SKM-1 (cell line): Measurements from ENCODE around the gene ABHD2.
A peak's percentile ranks its signal among the peaks of the same experiment; 100 is the strongest.
"Not testable (repeated sequence)": the region's sequence is repeated elsewhere in the genome, so short reads cannot be mapped to it uniquely, and the experiment has no call there.

Experiments
- DNase-seq: peaks from one replicate; lab custom pipeline; 2025; ENCODE audit not compliant: unreplicated experiment; lab: John Stamatoyannopoulos, UW

ABHD2 gene

GRCh38 chr15:89217686-89218376 lies 129.6 kb downstream of the ABHD2 start:
- DNase-seq, result no peak

GRCh38 chr15:89218531-89218930 lies 130.3 kb downstream of the ABHD2 start:
- DNase-seq, result no peak

- DNase-seq, result no peak
These were observed 133.3 kb downstream of the ABHD2 start, which contains the start of gene RLBP1 for GRCh38 chr15:89221543-89221942. RLBP1 (minus strand) TSS chr15:89221579; CDS start chr15:89218975, 2,604 bp downstream.

- DNase-seq, result no peak
These were observed 137.3 kb downstream of the ABHD2 start for GRCh38 chr15:89225588-89225987.

GRCh38 chr15:89226359-89227221 lies 138.3 kb downstream of the ABHD2 start:
- DNase-seq, result no peak

- no peak for DNase-seq
These were observed 139.2 kb downstream of the ABHD2 start for GRCh38 chr15:89227425-89227824.

- no peak for DNase-seq
These were observed 142.0 kb downstream of the ABHD2 start for GRCh38 chr15:89230277-89230676.

GRCh38 chr15:89231832-89232231 lies 143.6 kb downstream of the ABHD2 start:
- no peak for DNase-seq

GRCh38 chr15:89239883-89240810 lies 151.9 kb downstream of the ABHD2 start:
- DNase-seq, result not testable (repeated sequence)

- no peak for DNase-seq
These were observed 154.9 kb downstream of the ABHD2 start for GRCh38 chr15:89243046-89243690.

GRCh38 chr15:89243691-89244573 lies 155.7 kb downstream of the ABHD2 start, which contains the start of gene FANCI:
FANCI (plus strand) TSS chr15:89243979; CDS start chr15:89247648, 3,669 bp downstream.
- DNase-seq, result peak; percentile 94

GRCh38 chr15:89244574-89244903 lies 156.3 kb downstream of the ABHD2 start:
- DNase-seq, result no peak

GRCh38 chr15:89247446-89247845 lies 159.2 kb downstream of the ABHD2 start:
- DNase-seq, result no peak

- no peak for DNase-seq
These were observed 160.3 kb downstream of the ABHD2 start for GRCh38 chr15:89248584-89248983.

- DNase-seq, result not testable (repeated sequence)
These were observed 161.9 kb downstream of the ABHD2 start for GRCh38 chr15:89250142-89250541.
